ENCODE data around the gene INTS4. TPM values are rescaled to one million over a fixed set of nuclear protein-coding genes. Genes with fewer than 3 reads are reported as not detected.

Gene INTS4
- total RNA-seq, 1 donor from 2014 or later: 41.0 TPM

GRCh38 chr11:78039919-78040671, 45.6 kb upstream of the INTS4 start:
- peak overlapping the region; percentile 3 for H3K27ac ChIP-seq
- peak overlapping the region in 1 of 2 donors; percentile 11 for H3K4me3 ChIP-seq
- peak in 1 of 2 donors; percentile 15 for TF ChIP-seq POLR2AphosphoS5 (IDR thresholded peaks at IDR 0.05; ENCODE audit: insufficient read depth in 1 of 2, low read depth in 1 of 2)
- TF ChIP-seq CTCF (IDR thresholded peaks at IDR 0.05): no peak
- no peaks in the 10 kb centered on the region for H3K27me3 ChIP-seq
- intact Hi-C loops (cut with DNase I): no loop called here
- H3K36me3 ChIP-seq: no peaks in the 10 kb centered on the region
- no peak for DNase-seq (ENCODE audit: extremely low spot score in 2 of 2)
- peaks cover 15% of the 10 kb centered on the region for H3K4me1 ChIP-seq
- no peaks in the 10 kb centered on the region for H3K9me3 ChIP-seq

- H3K36me3 ChIP-seq: no peaks in the 10 kb centered on the region
- no peak for DNase-seq (ENCODE audit: extremely low spot score in 2 of 2)
- no peaks in the 10 kb centered on the region for H3K9me3 ChIP-seq
- H3K4me3 ChIP-seq: peak overlapping the region in 1 of 2 donors; percentile 11
- H3K27ac ChIP-seq: peak overlapping the region; percentile 3
- intact Hi-C loops (cut with DNase I): no loop called here
- peaks cover 15% of the 10 kb centered on the region for H3K4me1 ChIP-seq
- TF ChIP-seq POLR2AphosphoS5 (IDR thresholded peaks at IDR 0.05; ENCODE audit: insufficient read depth in 1 of 2, low read depth in 1 of 2) (no peak), CTCF (IDR thresholded peaks at IDR 0.05) (no peak), POLR2A (IDR thresholded peaks at IDR 0.05) (no peak)
- no peaks in the 10 kb centered on the region for H3K27me3 ChIP-seq
These were observed 45.0 kb upstream of the INTS4 start for GRCh38 chr11:78039391-78039918.

- no peak for DNase-seq (ENCODE audit: extremely low spot score in 2 of 2)
- H3K4me3 ChIP-seq: no peak overlapping the region
- H3K27me3 ChIP-seq: no peaks in the 10 kb centered on the region
- TF ChIP-seq CTCF (IDR thresholded peaks at IDR 0.05) (no peak), POLR2AphosphoS5 (IDR thresholded peaks at IDR 0.05; ENCODE audit: insufficient read depth in 1 of 2, low read depth in 1 of 2) (no peak), POLR2A (IDR thresholded peaks at IDR 0.05) (no peak)
- H3K4me1 ChIP-seq: peaks cover 15% of the 10 kb centered on the region
- intact Hi-C loops (cut with DNase I): no loop called here
- H3K9me3 ChIP-seq: no peaks in the 10 kb centered on the region
- no peak overlapping the region for H3K27ac ChIP-seq
- H3K36me3 ChIP-seq: no peaks in the 10 kb centered on the region
These were observed 44.3 kb upstream of the INTS4 start for GRCh38 chr11:78038697-78039313.

GRCh38 chr11:78037825-78038620, 43.6 kb upstream of the INTS4 start:
- H3K27me3 ChIP-seq: no peaks in the 10 kb centered on the region
- no peak overlapping the region for H3K4me3 ChIP-seq
- H3K4me1 ChIP-seq: peaks cover 15% of the 10 kb centered on the region
- no peaks in the 10 kb centered on the region for H3K36me3 ChIP-seq
- intact Hi-C loops (cut with DNase I): no loop called here
- H3K9me3 ChIP-seq: no peaks in the 10 kb centered on the region
- no peak overlapping the region for H3K27ac ChIP-seq
- DNase-seq (ENCODE audit: extremely low spot score in 2 of 2): no peak
- TF ChIP-seq POLR2A (IDR thresholded peaks at IDR 0.05): no peak
- TF ChIP-seq POLR2AphosphoS5 (IDR thresholded peaks at IDR 0.05; ENCODE audit: insufficient read depth in 1 of 2, low read depth in 1 of 2): no peak
- no peak for TF ChIP-seq CTCF (IDR thresholded peaks at IDR 0.05)
